ENCODE data around the gene TRIO.
A peak's percentile ranks its signal among the peaks of the same experiment; 100 is the strongest.

Gene TRIO

GRCh38 chr5:14264605-14265316, 121.6 kb downstream of the TRIO start:
- ChIA-PET CTCF (interaction anchor here (0.5 to 1.1 kb wide), 6 partner anchors 14 to 553 kb away, joined by 3 to 4 read pairs (median 3); partner anchors contain the start of gene TRIO), POLR2A (interaction anchor here (1.1 to 2.0 kb wide), 6 partner anchors 100 to 133 kb away, joined by 3 to 8 read pairs (median 6); partner anchors contain the start of gene TRIO)
- Histone ChIP-seq H3K4me1 (ENCODE audit: control insufficient read depth, insufficient read depth, low read length) (peaks cover 80% of the 10 kb centered on the region), H3K27ac (ENCODE audit: extremely low read depth, low read depth, low read length) (peak overlapping the region; percentile 44), H3K36me3 (ENCODE audit: control insufficient read depth in 2 of 2, insufficient read depth in 1 of 2, low read length in 2 of 2) (no peaks in the 10 kb centered on the region), H3K9me3 (ENCODE audit: control insufficient read depth, insufficient read depth, low read depth, low read length) (no peaks in the 10 kb centered on the region), H3K4me3 (ENCODE audit: low read depth, low read length) (peak overlapping the region; percentile 25)
- peak; percentile 82 for TF ChIP-seq ZBTB44 (tag by site-specific recombination; IDR thresholded peaks at IDR 0.05)
- TF ChIP-seq OSR2 (tag by site-specific recombination; IDR thresholded peaks at IDR 0.05), result peak; percentile 75; the same call in 1 of the 2 replicates
- TF ChIP-seq ZNF169 (tag by site-specific recombination; IDR thresholded peaks at IDR 0.05), result no peak
- no peak for TF ChIP-seq ZNF704 (tag by site-specific recombination; IDR thresholded peaks at IDR 0.05)
- TF ChIP-seq KLF1 (tag by site-specific recombination; IDR thresholded peaks at IDR 0.05), result peak; percentile 82
- no peak for TF ChIP-seq ZNF138 (tag by site-specific recombination; IDR thresholded peaks at IDR 0.05; ENCODE audit: borderline replicate concordance)
- no peak for TF ChIP-seq ZNF624 (tag by site-specific recombination; IDR thresholded peaks at IDR 0.05)
- no peak for TF ChIP-seq ZNF518A (tag by site-specific recombination; conservative IDR thresholded peaks at IDR 0.05; ENCODE audit: low read depth)
- TF ChIP-seq ZNF184 (tag by site-specific recombination; IDR thresholded peaks at IDR 0.05), result peak; percentile 66
- TF ChIP-seq ZNF571 (tag by site-specific recombination; IDR thresholded peaks at IDR 0.05), result no peak
- no peak for TF ChIP-seq ZNF426 (tag by site-specific recombination; IDR thresholded peaks at IDR 0.05)
- TF ChIP-seq ZNF175 (tag by site-specific recombination; IDR thresholded peaks at IDR 0.05), result no peak
- TF ChIP-seq GLI2 (tag by site-specific recombination; IDR thresholded peaks at IDR 0.05; ENCODE audit: borderline replicate concordance, low read depth), result peak; percentile 2; the same call in 1 of the 2 replicates
- peak; percentile 59; the same call in 1 of the 2 replicates for TF ChIP-seq PRDM1 (tag by site-specific recombination; IDR thresholded peaks at IDR 0.05)
- peak; percentile 51; the same call in 1 of the 2 replicates for TF ChIP-seq ZSCAN5A (tag by site-specific recombination; IDR thresholded peaks at IDR 0.05)
- TF ChIP-seq ZNF302 (tag by site-specific recombination; IDR thresholded peaks at IDR 0.05; ENCODE audit: low read depth), result no peak
- TF ChIP-seq ZNF488 (tag by site-specific recombination; IDR thresholded peaks at IDR 0.05), result no peak
- no peak for TF ChIP-seq ZNF248 (tag by site-specific recombination; IDR thresholded peaks at IDR 0.05)
- peak; percentile 68; the same call in 1 of the 2 replicates for TF ChIP-seq ZBTB1 (tag by site-specific recombination; IDR thresholded peaks at IDR 0.05)
- TF ChIP-seq ZNF18 (tag by site-specific recombination; IDR thresholded peaks at IDR 0.05), result 0 out of 2 replicates have a peak, but pooled peaks have one; percentile 13
- TF ChIP-seq BCL6B (tag by site-specific recombination; IDR thresholded peaks at IDR 0.05), result no peak
- TF ChIP-seq ZNF585B (tag by site-specific recombination; IDR thresholded peaks at IDR 0.05), result no peak
